T-cell (primary cell): ENCODE measurements around the gene RBFOX1. TPM values are rescaled to one million over a fixed set of nuclear protein-coding genes. Genes with fewer than 3 reads are reported as not detected.

Source experiments
- ATAC-seq, 4 experiments: fragments of 200-7000 bp in 3 of 4; fragments of 150-1000 bp in 1 of 4; cut with Tn5 transposase; replicated peaks in 1 of 4; 1 replicate in 3 of 4; 2 replicates in 1 of 4; pipeline ENCODE4 v1.10.0; 2021; ENCODE audit warnings: moderate library complexity in 3 of 4, mild to moderate bottlenecking in 2 of 4, moderate number of reproducible peaks in 1 of 4
- CTCF ChIA-PET, 2 donors: fragments of 300-600 bp; sonication (Branson Sonifier 250); formaldehyde crosslinking; loops; one replicate each; lab custom pipeline; 2022; ENCODE audit warnings: antibody characterized with exemption in 2 of 2; lab: Charles Lee
- POLR2A ChIA-PET, 2 donors: fragments of 300-600 bp; sonication (Branson Sonifier 250); formaldehyde crosslinking; loops; one replicate each; lab custom pipeline; 2022; ENCODE audit warnings: antibody characterized with exemption in 2 of 2; lab: Charles Lee
- DNase-seq, 35 experiments: peaks; one replicate each; pipeline versions ENCODE4 v3.0.0 to v3.0.0-alpha.2; 2013 to 2023
- H3K27ac ChIP-seq: one replicate; pipeline ENCODE4 v1.5.1; 2013; ENCODE audit warnings: low read length
- H3K27me3 ChIP-seq, 2 experiments: replicated peaks in 1 of 2; 1 replicate in 1 of 2; 2 replicates in 1 of 2; pipeline versions ENCODE4 v1.6.1 to v1.7.0; 2013; ENCODE audit warnings: low read length in 1 of 2, mixed read lengths in 1 of 2; ENCODE audit not compliant: control insufficient read depth in 2 of 2, insufficient read depth in 2 of 2; ENCODE audit errors: extremely low read depth in 1 of 2
- H3K36me3 ChIP-seq, 2 donors: 1 replicate in 1 of 2; 2 replicates in 1 of 2; pipeline versions ENCODE4 v1.6.1 to v1.7.0; 2013; ENCODE audit warnings: low read length in 1 of 2; ENCODE audit not compliant: control insufficient read depth in 2 of 2, insufficient read depth in 1 of 2; ENCODE audit errors: extremely low read depth in 1 of 2
- H3K4me1 ChIP-seq, 2 experiments: 1 replicate in 1 of 2; 2 replicates in 1 of 2; pipeline versions ENCODE4 v1.6.1 to v1.7.0; 2013; ENCODE audit warnings: low read length in 2 of 2, mixed read lengths in 1 of 2; ENCODE audit not compliant: insufficient read depth in 2 of 2, control insufficient read depth in 1 of 2; ENCODE audit errors: extremely low read depth in 1 of 2
- H3K4me3 ChIP-seq, 2 donors: 1 replicate in 1 of 2; 2 replicates in 1 of 2; pipeline versions ENCODE4 v1.5.1 to v1.7.0; 2013; ENCODE audit warnings: mild to moderate bottlenecking in 2 of 2, low read length in 1 of 2, moderate library complexity in 1 of 2; ENCODE audit not compliant: control insufficient read depth in 1 of 2; ENCODE audit errors: extremely low read depth in 1 of 2
- H3K9me3 ChIP-seq: 2 replicates; pipeline ENCODE4 v1.7.0; 2013
- H3K27ac Mint-ChIP-seq, 2 donors: one replicate each; pipeline ENCODE4 v1.8.0; 2020 to 2021; ENCODE audit warnings: mild to moderate bottlenecking in 2 of 2, mixed read lengths in 2 of 2
- H3K27me3 Mint-ChIP-seq, 2 donors: one replicate each; pipeline ENCODE4 v1.8.0; 2021 to 2022; ENCODE audit warnings: mixed read lengths in 2 of 2
- H3K36me3 Mint-ChIP-seq: one replicate; pipeline ENCODE4 v1.8.0; 2021; ENCODE audit warnings: mixed read lengths
- H3K4me1 Mint-ChIP-seq, 3 donors: one replicate each; pipeline ENCODE4 v1.8.0; 2020 to 2022; ENCODE audit warnings: mixed read lengths in 3 of 3, mild to moderate bottlenecking in 1 of 3
- H3K4me3 Mint-ChIP-seq, 3 donors: one replicate each; pipeline ENCODE4 v1.8.0; 2020 to 2022; ENCODE audit warnings: mild to moderate bottlenecking in 3 of 3, mixed read lengths in 3 of 3, moderate library complexity in 3 of 3
- H3K9me3 Mint-ChIP-seq, 3 donors: one replicate each; pipeline ENCODE4 v1.8.0; 2020 to 2022; ENCODE audit warnings: mixed read lengths in 3 of 3
- WGBS: methylation state at CpG from one replicate; pipeline ENCODE4 v1.1.5; 2013; ENCODE audit warnings: missing lambda C conversion rate; ENCODE audit not compliant: insufficient coverage; 5-methylcytosine and 5-hydroxymethylcytosine counted together
- total RNA-seq, 35 experiments: library from RNA in 6 of 35; stranded (reverse) in 6 of 35; fragments of 120-200 nt in 1 of 35; gene quantifications; one replicate each; pipeline versions ENCODE4 v1.2.1 to v1.2.4 and lab custom pipeline; 2013 to 2026

Gene RBFOX1
- total RNA-seq, 5 donors from 2014 or later (not counting 1 experiment from before 2014, with no cell fraction given), result not detected

- Histone ChIP-seq H3K9me3 (no peaks in the 10 kb centered on the region), H3K27ac (no peak overlapping the region), H3K36me3 (no peaks in the 10 kb centered on the region), H3K4me3 (no peak overlapping the region), H3K4me1 (no peaks in the 10 kb centered on the region), H3K27me3 (no peaks in the 10 kb centered on the region)
- H3K9me3 Mint-ChIP-seq, result peaks cover 5 to 18% (median 12%) of the 10 kb centered on the region in 3 donors
- no peak for DNase-seq
- POLR2A ChIA-PET, result no interaction called here
- H3K27ac Mint-ChIP-seq, result no peak overlapping the region
- WGBS, result no CpG with 5 or more reads among the region's 1 CpG
- CTCF ChIA-PET, result no interaction called here
- no peak for ATAC-seq
- H3K4me1 Mint-ChIP-seq, result no peaks in the 10 kb centered on the region
- H3K36me3 Mint-ChIP-seq, result no peaks in the 10 kb centered on the region
- H3K27me3 Mint-ChIP-seq, result peaks cover 0 to 3% of the 10 kb centered on the region in 2 donors
- no peak overlapping the region for H3K4me3 Mint-ChIP-seq
These were observed 16.8 kb upstream of the RBFOX1 start for GRCh38 chr16:7315813-7316212.

GRCh38 chr16:7316281-7316888, 16.3 kb upstream of the RBFOX1 start:
- peaks cover 0 to 3% of the 10 kb centered on the region in 2 donors for H3K27me3 Mint-ChIP-seq
- no peak for ATAC-seq
- ChIA-PET CTCF (no interaction called here), POLR2A (no interaction called here)
- no peaks in the 10 kb centered on the region for H3K4me1 Mint-ChIP-seq
- no peak overlapping the region for H3K4me3 Mint-ChIP-seq
- no peaks in the 10 kb centered on the region for H3K27me3 ChIP-seq
- H3K36me3 ChIP-seq, result no peaks in the 10 kb centered on the region
- H3K27ac ChIP-seq, result no peak overlapping the region
- H3K4me3 ChIP-seq, result no peak overlapping the region
- H3K9me3 ChIP-seq, result no peaks in the 10 kb centered on the region
- DNase-seq, result no peak
- no peaks in the 10 kb centered on the region for H3K36me3 Mint-ChIP-seq
- H3K27ac Mint-ChIP-seq, result no peak overlapping the region
- H3K9me3 Mint-ChIP-seq, result peaks cover 5 to 18% (median 12%) of the 10 kb centered on the region in 3 donors
- no peaks in the 10 kb centered on the region for H3K4me1 ChIP-seq

GRCh38 chr16:7317982-7318381, 14.7 kb upstream of the RBFOX1 start:
- Histone ChIP-seq H3K36me3 (no peaks in the 10 kb centered on the region), H3K9me3 (no peaks in the 10 kb centered on the region), H3K27me3 (no peaks in the 10 kb centered on the region), H3K4me1 (no peaks in the 10 kb centered on the region), H3K4me3 (no peak overlapping the region), H3K27ac (no peak overlapping the region)
- whole genome bisulfite sequencing, result 94% methylated on average over 5 of the region's 5 CpGs
- ChIA-PET POLR2A (no interaction called here), CTCF (no interaction called here)
- no peak overlapping the region for H3K27ac Mint-ChIP-seq
- H3K4me3 Mint-ChIP-seq, result no peak overlapping the region
- DNase-seq, result no peak
- no peak for ATAC-seq
- H3K9me3 Mint-ChIP-seq, result peaks cover 3 to 21% (median 12%) of the 10 kb centered on the region in 3 donors
- no peaks in the 10 kb centered on the region for H3K4me1 Mint-ChIP-seq
- H3K27me3 Mint-ChIP-seq, result peaks cover 0 to 3% of the 10 kb centered on the region in 2 donors
- no peaks in the 10 kb centered on the region for H3K36me3 Mint-ChIP-seq

DNA sequence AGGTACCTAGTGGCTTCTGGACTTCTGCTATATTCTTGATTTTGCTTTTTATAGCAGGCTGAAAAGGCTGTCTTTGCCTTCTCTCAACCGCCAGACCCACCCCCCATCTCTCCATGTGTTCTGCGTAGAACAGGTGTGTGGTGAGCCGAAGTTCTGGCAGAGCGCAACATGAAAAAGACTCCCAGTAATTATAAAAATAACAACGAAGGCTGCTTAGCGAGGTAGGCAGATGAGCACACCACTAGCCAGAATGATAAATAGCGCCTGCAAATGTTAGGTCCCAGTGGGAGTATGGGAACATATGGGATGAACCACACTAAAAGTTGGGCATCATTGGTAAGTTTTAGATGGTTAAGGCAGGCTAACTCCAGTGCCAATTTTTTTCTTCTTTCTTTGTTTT, 14.0 kb upstream of the RBFOX1 start:
- H3K9me3 Mint-ChIP-seq, result peaks cover 6 to 24% (median 15%) of the 10 kb centered on the region in 3 donors
- H3K27ac Mint-ChIP-seq, result no peak overlapping the region
- no peaks in the 10 kb centered on the region for H3K4me1 Mint-ChIP-seq
- H3K27me3 ChIP-seq, result no peaks in the 10 kb centered on the region
- no peaks in the 10 kb centered on the region for H3K9me3 ChIP-seq
- no peak overlapping the region for H3K4me3 ChIP-seq
- ChIA-PET POLR2A (no interaction called here), CTCF (no interaction called here)
- no peak for DNase-seq
- no peaks in the 10 kb centered on the region for H3K36me3 ChIP-seq
- no peak for ATAC-seq
- no peak overlapping the region for H3K4me3 Mint-ChIP-seq
- H3K27me3 Mint-ChIP-seq, result peaks cover 0 to 3% of the 10 kb centered on the region in 2 donors
- 80% methylated on average over 1 of the region's 7 CpGs for WGBS
- H3K36me3 Mint-ChIP-seq, result no peaks in the 10 kb centered on the region
- H3K4me1 ChIP-seq, result no peaks in the 10 kb centered on the region
- H3K27ac ChIP-seq, result no peak overlapping the region

DNA sequence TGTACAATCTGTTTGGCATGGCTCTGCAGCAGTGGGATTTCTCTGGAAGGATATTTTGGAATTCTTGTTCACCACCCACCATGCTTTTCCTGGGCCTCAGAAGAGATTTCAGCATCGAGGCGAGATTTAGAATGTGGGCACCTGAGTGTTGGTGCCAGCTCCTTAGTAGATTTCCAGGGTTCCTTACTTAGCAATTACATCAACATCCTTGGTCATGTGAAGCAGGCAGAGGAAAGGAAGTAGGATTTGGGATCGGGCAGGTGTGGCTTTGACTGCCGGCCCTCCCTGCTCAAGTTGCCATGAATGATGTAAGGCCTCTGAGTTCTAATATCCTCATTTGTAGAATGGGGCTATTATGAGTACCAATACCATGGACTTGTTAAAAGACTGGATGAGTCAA, 13.1 kb upstream of the RBFOX1 start:
- no peaks in the 10 kb centered on the region for H3K36me3 ChIP-seq
- no peak for DNase-seq
- 100% methylated on average over 1 of the region's 4 CpGs for WGBS
- Mint-ChIP-seq H3K27ac (no peak overlapping the region), H3K27me3 (peaks cover 0 to under 1% of the 10 kb centered on the region in 2 donors), H3K36me3 (no peaks in the 10 kb centered on the region), H3K9me3 (peaks cover 6 to 26% (median 16%) of the 10 kb centered on the region in 3 donors), H3K4me1 (no peaks in the 10 kb centered on the region), H3K4me3 (no peak overlapping the region)
- POLR2A ChIA-PET, result no interaction called here
- H3K4me3 ChIP-seq, result no peak overlapping the region
- no peak overlapping the region for H3K27ac ChIP-seq
- no peak for ATAC-seq
- CTCF ChIA-PET, result no interaction called here
- H3K9me3 ChIP-seq, result no peaks in the 10 kb centered on the region
- H3K27me3 ChIP-seq, result no peaks in the 10 kb centered on the region
- H3K4me1 ChIP-seq, result no peaks in the 10 kb centered on the region

GRCh38 chr16:7321661-7322060, 11.0 kb upstream of the RBFOX1 start:
- Histone ChIP-seq H3K9me3 (no peaks in the 10 kb centered on the region), H3K27me3 (no peaks in the 10 kb centered on the region), H3K27ac (no peak overlapping the region), H3K4me1 (no peaks in the 10 kb centered on the region), H3K36me3 (no peaks in the 10 kb centered on the region), H3K4me3 (no peak overlapping the region)
- CTCF ChIA-PET, result no interaction called here
- no peak for ATAC-seq
- WGBS, result 46% methylated on average over 1 of the region's 1 CpG
- POLR2A ChIA-PET, result no interaction called here
- H3K36me3 Mint-ChIP-seq, result no peaks in the 10 kb centered on the region
- H3K4me1 Mint-ChIP-seq, result no peaks in the 10 kb centered on the region
- H3K27ac Mint-ChIP-seq, result no peak overlapping the region
- H3K9me3 Mint-ChIP-seq, result peaks cover 16 to 31% (median 27%) of the 10 kb centered on the region in 3 donors
- no peak overlapping the region for H3K4me3 Mint-ChIP-seq
- no peak for DNase-seq
- no peaks in the 10 kb centered on the region for H3K27me3 Mint-ChIP-seq

DNA sequence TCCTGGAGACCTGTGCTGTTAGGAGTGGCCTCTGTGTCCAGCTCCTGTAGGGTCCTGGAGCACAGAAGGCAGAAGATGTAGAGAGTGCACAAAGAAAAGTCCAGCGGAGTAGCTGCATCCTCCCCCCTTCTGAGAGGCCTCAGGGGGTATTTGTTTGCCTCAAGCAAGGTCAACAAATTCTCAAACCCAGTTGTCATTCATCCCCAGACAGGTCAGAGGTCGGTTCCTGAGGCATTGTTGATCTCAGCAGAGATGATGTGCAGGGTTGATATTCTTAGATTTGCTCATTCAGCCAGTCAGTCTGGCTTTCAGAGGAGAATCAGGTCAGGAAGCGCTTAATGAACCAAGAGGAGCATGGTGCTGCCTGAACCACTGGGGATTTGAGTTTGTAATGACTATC, 8.3 kb upstream of the RBFOX1 start:
- ATAC-seq (no peak), DNase-seq (no peak)
- H3K4me3 Mint-ChIP-seq, result no peak overlapping the region
- H3K9me3 ChIP-seq, result no peaks in the 10 kb centered on the region
- H3K4me3 ChIP-seq, result no peak overlapping the region
- no peaks in the 10 kb centered on the region for H3K4me1 Mint-ChIP-seq
- no peaks in the 10 kb centered on the region for H3K27me3 ChIP-seq
- no peak overlapping the region for H3K27ac Mint-ChIP-seq
- ChIA-PET CTCF (no interaction called here), POLR2A (no interaction called here)
- no peaks in the 10 kb centered on the region for H3K27me3 Mint-ChIP-seq
- no peaks in the 10 kb centered on the region for H3K36me3 ChIP-seq
- no peaks in the 10 kb centered on the region for H3K36me3 Mint-ChIP-seq
- no peak overlapping the region for H3K27ac ChIP-seq
- H3K9me3 Mint-ChIP-seq, result peaks cover 13 to 38% (median 28%) of the 10 kb centered on the region in 3 donors
- no peaks in the 10 kb centered on the region for H3K4me1 ChIP-seq
- no CpG with 5 or more reads among the region's 3 CpGs for WGBS
